HepG2 (cell line): ENCODE measurements around the gene FRMD4A. TPM values are rescaled to one million over a fixed set of nuclear protein-coding genes. Genes with fewer than 3 reads are reported as not detected.

Experiments used
- ATAC-seq: fragments of 200-7000 bp; cut with Tn5 transposase; 3 replicates; pipeline ENCODE4 v1.9.1; 2020; ENCODE audit warnings: mild to moderate bottlenecking, moderate library complexity
- BruUV-seq: library from RNA; stranded (reverse); fragments of 400-500 nt; replicated peaks from 2 replicates; lab custom pipeline; 2021; lab: Mats Ljungman, UMichigan
- CTCF ChIA-PET: fragments of 300-600 bp; formaldehyde crosslinking; extraction: SDS; loops from one replicate; lab custom pipeline; 2021; ENCODE audit warnings: low total read pairs, inconsistent platforms, low intra/inter-chr PET ratio; lab: Yijun Ruan, JAX
- POLR2A ChIA-PET: fragments of 350-600 bp; sonication (Branson Sonifier 250); formaldehyde crosslinking; loops from one replicate; lab custom pipeline; 2020; ENCODE audit warnings: antibody characterized with exemption, inconsistent platforms; lab: Yijun Ruan, JAX
- DNase-seq: peaks from one replicate; pipeline ENCODE4 v3.0.0-alpha.2; 2015; ENCODE audit warnings: low spot score
- FAIRE-seq: peaks from 3 replicates; lab custom pipeline; 2011; peaks lifted over from hg19 to GRCh38; lab: Jason Lieb, UNC
- H2AFZ ChIP-seq: one replicate; pipeline ENCODE4 v1.6.1; 2011; ENCODE audit warnings: low read length, inconsistent platforms
- H3K27ac ChIP-seq: fragments of 300-600 bp; 3 replicates; pipeline ENCODE4 v1.8.0; 2011; ENCODE audit warnings: mixed run types, mild to moderate bottlenecking, mixed read lengths, low read length, inconsistent platforms; ENCODE audit not compliant: insufficient read depth; ENCODE audit errors: extremely low read length
- H3K27me3 ChIP-seq, 2 experiments: fragments of 200-600 bp in 1 of 2; 2 replicates in 1 of 2; 3 replicates in 1 of 2; pipeline versions ENCODE4 v1.6.0 to v1.8.0; 2011; ENCODE audit warnings: low read length in 2 of 2, mild to moderate bottlenecking in 2 of 2, moderate library complexity in 2 of 2, inconsistent platforms in 1 of 2; ENCODE audit not compliant: insufficient read depth in 2 of 2, control insufficient read depth in 1 of 2
- H3K36me3 ChIP-seq, 2 experiments: fragments of 200-600 bp in 1 of 2; replicated peaks in 1 of 2; 2 replicates in 1 of 2; 3 replicates in 1 of 2; pipeline versions ENCODE4 v1.5.1 to v1.8.0; 2011; ENCODE audit warnings: low read length in 2 of 2, inconsistent platforms in 1 of 2; ENCODE audit not compliant: insufficient read depth in 2 of 2, control insufficient read depth in 1 of 2
- H3K4me1 ChIP-seq: 2 replicates; pipeline ENCODE4 v1.5.1; 2012; ENCODE audit warnings: low read length, inconsistent platforms; ENCODE audit not compliant: insufficient read depth
- H3K4me2 ChIP-seq: 2 replicates; pipeline ENCODE4 v1.6.0; 2011; ENCODE audit warnings: low read depth, low read length, inconsistent platforms
- H3K4me3 ChIP-seq, 3 experiments: fragments of 200-600 bp in 1 of 3; sonication (generic), shearing (Covaris generic) in 1 of 3; replicated peaks in 1 of 3; 2 replicates each; pipeline ENCODE4 v1.5.1; 2011 to 2016; ENCODE audit warnings: low read length in 3 of 3, inconsistent platforms in 2 of 3, low read depth in 2 of 3, mild to moderate bottlenecking in 2 of 3, control low read depth in 1 of 3, mixed read lengths in 1 of 3; ENCODE audit not compliant: insufficient read depth in 1 of 3
- H3K79me2 ChIP-seq: one replicate; pipeline ENCODE4 v1.6.1; 2011; ENCODE audit warnings: low read length, inconsistent platforms; ENCODE audit not compliant: insufficient read depth
- H3K9ac ChIP-seq: 2 replicates; pipeline ENCODE4 v1.6.0; 2011; ENCODE audit warnings: mild to moderate bottlenecking, low read depth, low read length, inconsistent platforms; ENCODE audit not compliant: insufficient read depth
- H3K9me3 ChIP-seq: 2 replicates; pipeline ENCODE4 v1.5.1; 2012; ENCODE audit warnings: mild to moderate bottlenecking, low read length
- H4K20me1 ChIP-seq: 2 replicates; pipeline ENCODE4 v1.6.0; 2011; ENCODE audit warnings: inconsistent platforms, mild to moderate bottlenecking, low read length, moderate library complexity; ENCODE audit not compliant: insufficient read depth
- GPN1 ChIP-seq: sonication (generic); formaldehyde crosslinking; IDR thresholded peaks from 2 replicates; pipeline ENCODE4 v1.5.1; 2020; ENCODE audit warnings: missing genetic modification reagents, borderline replicate concordance
- HOXA5 ChIP-seq: sonication (generic); formaldehyde crosslinking; IDR thresholded peaks from 2 replicates; pipeline ENCODE4 v1.4.0; 2020; ENCODE audit warnings: missing genetic modification reagents
- IKZF1 ChIP-seq: fragments of 450-650 bp; IDR thresholded peaks from 2 replicates; pipeline ENCODE4 v1.7.1; 2016
- KLF13 ChIP-seq: sonication (generic); formaldehyde crosslinking; IDR thresholded peaks from 2 replicates; pipeline ENCODE4 v1.4.0; 2020; ENCODE audit warnings: mild to moderate bottlenecking, missing genetic modification reagents
- MLLT10 ChIP-seq: sonication (generic); formaldehyde crosslinking; IDR thresholded peaks from 2 replicates; pipeline ENCODE4 v1.4.0; 2020; ENCODE audit warnings: missing genetic modification reagents
- NFYB ChIP-seq: sonication (generic); formaldehyde crosslinking; IDR thresholded peaks from 2 replicates; pipeline ENCODE4 v1.4.0; 2020; ENCODE audit warnings: missing genetic modification reagents
- PHB2 ChIP-seq: fragments of 450-650 bp; IDR thresholded peaks from 2 replicates; pipeline ENCODE4 v1.6.1; 2018; ENCODE audit not compliant: partially characterized antibody
- PITX1 ChIP-seq: sonication (generic); formaldehyde crosslinking; IDR thresholded peaks from 2 replicates; pipeline ENCODE4 v1.5.1; 2020; ENCODE audit warnings: mild to moderate bottlenecking, missing genetic modification reagents
- RXRA ChIP-seq: sonication (generic); formaldehyde crosslinking; IDR thresholded peaks from 2 replicates; pipeline ENCODE4 v1.5.1; 2020; ENCODE audit warnings: missing genetic modification reagents
- SIN3A ChIP-seq: IDR thresholded peaks from 2 replicates; pipeline ENCODE4 v1.6.1; 2011; ENCODE audit warnings: low read depth, mild to moderate bottlenecking, control low read depth, low read length, borderline replicate concordance
- SIN3B ChIP-seq: fragments of 150-350 bp; IDR thresholded peaks from 2 replicates; pipeline ENCODE4 v1.6.1; 2014; ENCODE audit warnings: low read length
- ZKSCAN1 ChIP-seq: fragments of 150-350 bp; IDR thresholded peaks from 2 replicates; pipeline ENCODE4 v1.6.1; 2014; ENCODE audit warnings: low read length
- ZNF30 ChIP-seq: sonication (generic); formaldehyde crosslinking; IDR thresholded peaks from 2 replicates; pipeline ENCODE4 v1.5.0; 2020; ENCODE audit warnings: mild to moderate bottlenecking, missing genetic modification reagents
- ZNF350 ChIP-seq: sonication (generic); formaldehyde crosslinking; IDR thresholded peaks from 2 replicates; pipeline ENCODE4 v1.4.0; 2020; ENCODE audit warnings: mild to moderate bottlenecking, low read depth, missing genetic modification reagents, borderline replicate concordance
- ZNF839 ChIP-seq: sonication (generic); formaldehyde crosslinking; IDR thresholded peaks from 2 replicates; pipeline ENCODE4 v1.4.0; 2020; ENCODE audit warnings: missing genetic modification reagents, mild to moderate bottlenecking, borderline replicate concordance
- WGBS: methylation state at CpG from one replicate; pipeline ENCODE4 v1.1.6; 2017; ENCODE audit warnings: low lambda C conversion rate; 5-methylcytosine and 5-hydroxymethylcytosine counted together
- in situ Hi-C: cut with HindIII; loops from 2 replicates; pipeline ENCODE4 v1.10.0; 2017; ENCODE audit warnings: low pct_unique_long_range_greater_than_20kb; ENCODE audit not compliant: extremely low pct_ligation_motif_present
- intact Hi-C: fragments of 100-400 bp; cut with micrococcal nuclease; formaldehyde crosslinking; loops from one replicate; pipeline ENCODE4 v1.10.0; 2022; ENCODE audit not compliant: unreplicated experiment
- polyA plus RNA-seq, 8 experiments: library from polyadenylated mRNA; depleted of rRNA in 3 of 8; stranded (reverse) in 7 of 8; unstranded in 1 of 8; fragments of >200 nt; fragmentation: Illumina TruSeq in 4 of 8; extraction: Trizol in 4 of 8; gene quantifications; 2 replicates each; pipeline versions ENCODE4 v1.2.1 to v1.2.3, GENCODE V29; 2011 to 2016; ENCODE audit warnings: low read depth in 4 of 8, missing spikeins in 1 of 8, mixed read lengths in 1 of 8; ENCODE audit not compliant: insufficient read depth in 1 of 8
- total RNA-seq, 5 experiments: library from RNA; depleted of rRNA; stranded (reverse); fragments of >200 nt; fragmentation: Illumina TruSeq; extraction: Trizol; gene quantifications; 2 replicates each; pipeline ENCODE4 v1.2.3, GENCODE V29; 2016; ENCODE audit warnings: low read depth in 1 of 5
- TF ChIP-seq, protein P1 (sequence below): sonication (generic); formaldehyde crosslinking; IDR thresholded peaks from 2 replicates; pipeline ENCODE4 v1.5.0; 2020; ENCODE audit warnings: missing genetic modification reagents, mild to moderate bottlenecking, borderline replicate concordance
- TF ChIP-seq, protein P2 (sequence below): sonication (generic); formaldehyde crosslinking; IDR thresholded peaks from 2 replicates; pipeline ENCODE4 v1.4.0; 2020; ENCODE audit warnings: missing genetic modification reagents, mild to moderate bottlenecking, borderline replicate concordance

FRMD4A gene
- total and polyA plus RNA-seq, 2 of the 13 experiments (the other 11 are each of a cell fraction or from before 2014, with no cell fraction given): 0.09 to 0.26 TPM

DNA sequence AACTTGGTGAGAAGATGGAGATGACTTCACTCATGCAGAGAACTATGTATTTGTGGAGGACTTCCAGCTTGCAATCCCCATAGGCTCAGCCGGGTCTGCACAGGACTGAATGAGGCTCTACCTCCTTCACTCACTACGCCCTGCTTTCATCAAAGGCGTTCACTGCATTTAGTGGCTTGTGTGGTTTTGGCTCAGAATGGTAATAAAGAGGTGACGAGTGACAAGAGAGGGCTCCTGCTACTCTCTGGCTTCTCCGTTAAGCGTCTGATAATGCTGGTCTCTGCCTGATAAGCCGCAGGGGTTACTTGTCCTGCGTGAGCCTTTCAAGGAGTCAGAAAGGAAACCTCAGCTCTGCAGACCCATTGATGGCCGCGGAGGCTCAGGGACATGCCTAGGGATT, 400.6 kb downstream of the FRMD4A start:
- H3K36me3 ChIP-seq: no peaks in the 10 kb centered on the region
- WGBS: 15% methylated on average over 6 of the region's 10 CpGs
- TF ChIP-seq RXRA (CRISPR knock-in tag) (no peak), SIN3B (no peak), ZNF30 (CRISPR knock-in tag) (no peak), PITX1 (no peak), HOXA5 (no peak), NFYB (no peak), MLLT10 (CRISPR knock-in tag) (no peak), SIN3A (no peak), ZNF350 (CRISPR knock-in tag) (no peak), GPN1 (no peak), ZKSCAN1 (no peak), ZNF839 (CRISPR knock-in tag) (no peak), IKZF1 (no peak), KLF13 (CRISPR knock-in tag) (no peak), PHB2 (no peak)
- TF ChIP-seq, protein P1, sequence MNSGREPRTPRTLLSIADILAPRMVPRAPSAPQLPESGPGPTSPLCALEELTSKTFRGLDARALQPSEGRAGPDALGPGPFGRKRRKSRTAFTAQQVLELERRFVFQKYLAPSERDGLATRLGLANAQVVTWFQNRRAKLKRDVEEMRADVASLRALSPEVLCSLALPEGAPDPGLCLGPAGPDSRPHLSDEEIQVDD: no peak
- TF ChIP-seq, protein P2, sequence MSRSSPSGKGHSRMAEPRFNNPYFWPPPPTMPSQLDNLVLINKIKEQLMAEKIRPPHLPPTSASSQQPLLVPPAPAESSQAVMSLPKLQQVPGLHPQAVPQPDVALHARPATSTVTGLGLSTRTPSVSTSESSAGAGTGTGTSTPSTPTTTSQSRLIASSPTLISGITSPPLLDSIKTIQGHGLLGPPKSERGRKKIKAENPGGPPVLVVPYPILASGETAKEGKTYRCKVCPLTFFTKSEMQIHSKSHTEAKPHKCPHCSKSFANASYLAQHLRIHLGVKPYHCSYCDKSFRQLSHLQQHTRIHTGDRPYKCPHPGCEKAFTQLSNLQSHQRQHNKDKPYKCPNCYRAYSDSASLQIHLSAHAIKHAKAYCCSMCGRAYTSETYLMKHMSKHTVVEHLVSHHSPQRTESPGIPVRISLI (CRISPR knock-in tag): no peak
- TF ChIP-seq, all 625 proteins: peak for 0
- no peak overlapping the region for H3K27ac ChIP-seq
- no TSS peak for BruUV-seq
- no peaks in the 10 kb centered on the region for H3K4me1 ChIP-seq
- no peaks in the 10 kb centered on the region for H4K20me1 ChIP-seq
- intact Hi-C loops (no loop called here), in situ Hi-C loops (no loop called here)
- no peak overlapping the region for H3K4me2 ChIP-seq
- FAIRE-seq (no peak), DNase-seq (no peak), ATAC-seq (no peak)
- CTCF ChIA-PET: no interaction called here
- no peak overlapping the region for H3K9ac ChIP-seq
- H3K27me3 ChIP-seq: peaks cover 2 to 8% of the 10 kb centered on the region in 2 experiments; a peak in 2 of 5 replicates
- no peaks in the 10 kb centered on the region for H3K79me2 ChIP-seq
- POLR2A ChIA-PET: no interaction called here
- H3K9me3 ChIP-seq: no peaks in the 10 kb centered on the region
- H3K4me3 ChIP-seq: no peak overlapping the region
- no peak overlapping the region for H2AFZ ChIP-seq
